SJCRH30 (cell line): ENCODE measurements around the gene ADGRE2. TPM values are rescaled to one million over a fixed set of nuclear protein-coding genes. Genes with fewer than 3 reads are reported as not detected.
"Not testable (repeated sequence)": the region's sequence is repeated elsewhere in the genome, so short reads cannot be mapped to it uniquely, and the experiment has no call there.

Experiments
- DNase-seq, 2 experiments: peaks; one replicate each; pipeline ENCODE4 v3.0.0-alpha.2; 2015 to 2020
- H3K27ac ChIP-seq: fragments of 250-450 bp; sonication (Bioruptor Pico); 2 replicates; pipeline ENCODE4 v1.5.1; 2020; ENCODE audit warnings: mild to moderate bottlenecking, moderate library complexity
- H3K27me3 ChIP-seq: fragments of 250-450 bp; sonication (Bioruptor Pico); 2 replicates; pipeline ENCODE4 v1.5.1; 2020; ENCODE audit warnings: mild to moderate bottlenecking, moderate library complexity
- H3K36me3 ChIP-seq: fragments of 250-450 bp; sonication (Bioruptor Pico); 2 replicates; pipeline ENCODE4 v1.5.1; 2020; ENCODE audit warnings: mild to moderate bottlenecking, moderate library complexity
- H3K4me1 ChIP-seq: fragments of 250-450 bp; sonication (Bioruptor Pico); 2 replicates; pipeline ENCODE4 v1.5.1; 2020; ENCODE audit warnings: mild to moderate bottlenecking, moderate library complexity
- H3K4me3 ChIP-seq: fragments of 250-450 bp; sonication (Bioruptor Pico); 2 replicates; pipeline ENCODE4 v1.5.1; 2020; ENCODE audit warnings: mild to moderate bottlenecking, moderate library complexity
- H3K9me3 ChIP-seq: fragments of 250-450 bp; sonication (Bioruptor Pico); replicated peaks from 2 replicates; pipeline ENCODE4 v1.5.1; 2020; ENCODE audit warnings: mild to moderate bottlenecking, moderate library complexity
- total RNA-seq: library from RNA; depleted of rRNA; stranded (reverse); fragments of >200 nt; shearing (Covaris generic); gene quantifications from 2 replicates; pipeline ENCODE4 v1.2.3, GENCODE V29; 2014

Gene ADGRE2
- total RNA-seq, 1 experiment from 2014 or later: 0.85 TPM

DNA sequence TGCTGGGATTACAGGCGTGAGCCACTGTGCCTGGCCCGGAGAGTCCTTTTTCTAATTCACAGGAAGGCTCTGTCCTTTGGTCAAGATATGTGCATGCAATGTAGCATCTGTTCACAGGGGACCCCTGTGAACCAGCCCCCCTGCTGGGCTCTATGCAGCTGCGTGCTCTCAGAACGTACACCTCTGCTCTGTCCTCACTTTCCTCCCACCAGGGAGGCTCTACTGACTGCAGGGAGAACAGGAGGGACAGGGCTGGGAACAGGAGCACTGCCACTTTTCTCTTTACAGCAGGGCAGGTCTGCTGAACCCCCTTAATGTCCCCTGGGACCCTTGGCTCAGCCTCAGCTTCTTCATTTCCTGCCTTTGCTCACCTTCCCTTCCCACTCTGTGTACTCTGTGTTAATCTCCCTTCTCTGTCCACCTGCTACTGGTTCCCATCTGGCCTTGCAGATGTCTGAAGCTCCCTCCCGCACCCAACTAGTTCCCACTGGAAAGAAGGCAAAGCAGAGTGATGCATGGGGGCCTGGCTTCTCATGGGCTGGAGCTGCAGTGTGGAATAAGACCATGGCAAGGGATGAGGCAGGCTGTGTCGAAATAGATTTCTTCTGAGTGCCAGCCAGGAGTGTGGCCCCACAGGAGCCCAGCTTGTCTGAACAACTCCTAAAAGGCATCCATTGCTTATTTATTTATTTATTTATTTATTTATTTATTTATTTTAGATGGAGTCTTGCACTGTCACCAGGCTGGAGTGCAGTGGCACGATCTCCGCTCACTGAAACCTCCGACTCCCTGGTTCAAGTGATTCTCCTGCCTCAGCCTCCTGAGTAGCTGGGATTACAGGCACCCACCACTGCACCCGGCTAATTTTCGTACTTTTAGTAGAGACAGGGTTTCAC is 7.2 kb downstream of the ADGRE2 start:
- no peaks in the 10 kb centered on the region for H3K4me1 ChIP-seq
- H3K9me3 ChIP-seq: no peaks in the 10 kb centered on the region
- no peak overlapping the region for H3K27ac ChIP-seq
- H3K4me3 ChIP-seq: no peak overlapping the region
- peaks cover 9% of the 10 kb centered on the region; the same call in 1 of the 2 replicates for H3K27me3 ChIP-seq
- no peaks in the 10 kb centered on the region for H3K36me3 ChIP-seq
- DNase-seq: no peak

DNA sequence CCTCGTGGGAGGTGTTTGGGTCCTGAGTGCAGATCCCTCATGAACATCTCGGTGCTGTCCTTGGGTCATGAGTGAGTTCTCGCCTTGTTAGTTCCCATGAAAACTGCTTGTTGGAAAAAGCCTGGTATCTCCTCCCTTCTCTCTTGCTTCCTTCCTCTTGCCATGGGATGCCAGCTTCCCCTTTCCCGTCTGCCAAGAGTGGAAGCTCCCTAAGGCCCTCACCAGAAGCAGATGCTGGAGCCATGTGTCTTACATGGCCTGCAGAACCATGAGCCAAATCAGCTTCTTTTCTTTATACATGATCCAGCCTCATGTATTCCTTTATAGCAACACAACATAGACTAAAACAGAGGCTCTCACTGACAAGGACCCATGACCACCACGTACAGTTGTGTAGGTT is 8.2 kb downstream of the ADGRE2 start:
- DNase-seq: no peak

DNA sequence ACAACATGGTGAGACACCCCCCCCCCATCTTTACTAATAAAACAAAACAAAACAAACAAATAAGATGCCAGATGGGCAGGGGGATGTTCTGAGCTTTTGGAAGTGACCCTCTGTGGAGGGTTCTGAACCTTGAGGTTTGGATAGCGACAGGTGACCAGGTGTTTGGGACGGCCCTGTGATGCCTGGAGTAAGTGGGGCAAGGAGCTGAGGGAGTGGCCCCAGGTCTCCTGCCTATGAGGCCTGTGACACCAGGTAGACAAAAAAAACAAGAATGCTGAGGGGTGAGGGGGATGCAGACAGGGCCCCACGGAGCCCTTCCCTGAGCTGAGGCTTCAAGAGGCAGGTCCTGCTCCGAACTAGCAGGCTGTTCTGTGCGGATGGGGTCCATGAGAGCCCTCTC is 9.2 kb downstream of the ADGRE2 start:
- Histone ChIP-seq H3K27me3 (no peaks in the 10 kb centered on the region), H3K4me1 (no peaks in the 10 kb centered on the region)
- no peak for DNase-seq

More for the DNA sequence above, 8.2 kb downstream of the ADGRE2 start:
- H3K9me3 ChIP-seq: no peaks in the 10 kb centered on the region
- no peak overlapping the region for H3K27ac ChIP-seq
- H3K4me3 ChIP-seq: no peak overlapping the region
- no peaks in the 10 kb centered on the region for H3K36me3 ChIP-seq
- 0 out of 2 replicates have a peak, but pooled peaks cover 2% of the 10 kb centered on the region for H3K27me3 ChIP-seq
- no peaks in the 10 kb centered on the region for H3K4me1 ChIP-seq

DNA sequence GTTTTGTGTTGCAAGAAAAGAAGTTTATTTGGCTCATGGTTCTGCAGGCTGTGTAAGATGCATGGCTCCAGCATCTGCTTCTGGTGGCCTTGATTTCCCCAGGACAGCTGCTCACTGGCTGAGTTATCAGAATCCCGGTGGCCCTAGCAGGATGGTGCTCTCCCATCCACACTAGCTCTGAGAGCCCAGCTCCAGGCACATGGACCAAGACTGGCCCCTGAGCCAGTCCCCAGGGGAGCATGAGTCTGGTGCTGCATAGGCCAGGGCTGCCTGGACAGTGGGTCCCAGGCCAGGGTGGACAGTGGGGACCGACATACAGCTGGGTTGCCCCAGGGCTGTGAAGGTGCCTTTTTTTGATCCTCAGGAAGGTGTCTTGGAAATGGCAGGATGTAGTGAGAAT is 10.4 kb downstream of the ADGRE2 start:
- Histone ChIP-seq H3K27ac (no peak overlapping the region), H3K9me3 (no peaks in the 10 kb centered on the region), H3K4me3 (no peak overlapping the region), H3K36me3 (no peaks in the 10 kb centered on the region), H3K27me3 (no peaks in the 10 kb centered on the region), H3K4me1 (no peaks in the 10 kb centered on the region)
- DNase-seq: no peak

More for the DNA sequence above, 9.2 kb downstream of the ADGRE2 start:
- Histone ChIP-seq H3K27ac (no peak overlapping the region), H3K36me3 (no peaks in the 10 kb centered on the region), H3K9me3 (no peaks in the 10 kb centered on the region), H3K4me3 (no peak overlapping the region)

DNA sequence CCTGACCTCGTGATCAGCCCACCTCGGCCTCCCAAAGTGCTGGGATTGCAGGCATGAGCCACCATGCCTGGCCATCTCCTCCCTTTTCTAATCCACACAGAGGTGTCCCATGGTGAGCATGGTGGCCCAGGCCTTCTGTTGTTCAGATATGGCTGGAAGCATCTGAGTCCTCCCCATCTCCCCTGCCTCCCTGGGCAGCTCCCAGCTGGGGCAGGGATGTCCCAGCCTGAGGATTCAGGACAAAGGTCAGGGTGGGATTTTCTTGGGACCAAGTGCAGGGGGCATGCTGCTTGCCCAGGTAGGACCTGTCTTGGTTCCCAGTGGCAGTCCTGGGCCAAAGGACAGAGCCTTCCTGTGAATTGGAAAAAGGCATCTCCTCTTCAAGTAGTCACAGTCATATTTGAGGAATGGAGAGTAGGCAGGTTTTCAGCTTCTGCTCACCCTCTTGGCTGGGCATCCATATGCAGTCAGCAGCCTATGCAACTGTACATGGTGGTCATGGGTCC is 10.8 kb downstream of the ADGRE2 start:
- Histone ChIP-seq H3K27me3 (no peaks in the 10 kb centered on the region), H3K27ac (no peak overlapping the region), H3K4me3 (no peak overlapping the region), H3K4me1 (no peaks in the 10 kb centered on the region), H3K9me3 (no peaks in the 10 kb centered on the region), H3K36me3 (no peaks in the 10 kb centered on the region)
- DNase-seq: no peak

DNA sequence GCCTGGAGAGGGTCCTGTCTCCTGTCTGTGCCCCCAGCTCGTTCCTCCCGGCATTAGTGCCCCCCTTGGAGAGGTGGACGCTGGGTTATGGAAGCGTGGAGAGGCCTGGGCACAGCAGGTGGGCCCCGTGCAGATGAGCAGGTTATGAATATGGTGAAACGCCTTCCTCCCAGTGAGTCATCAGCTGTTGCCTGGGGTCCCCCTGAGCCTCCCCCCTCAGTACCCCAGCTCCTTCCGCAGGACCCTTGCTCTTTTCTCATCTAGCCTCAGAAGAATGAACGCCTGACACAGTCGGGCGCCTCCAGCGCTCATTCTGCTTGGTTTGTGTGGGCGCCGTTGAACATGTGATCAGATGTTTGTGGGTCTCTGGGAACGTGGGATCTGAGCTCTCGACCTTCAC is 12.5 kb downstream of the ADGRE2 start:
- not testable (repeated sequence) for H3K27me3 ChIP-seq, H3K27ac ChIP-seq, H3K4me1 ChIP-seq, H3K9me3 ChIP-seq, H3K4me3 ChIP-seq, DNase-seq, H3K36me3 ChIP-seq

DNA sequence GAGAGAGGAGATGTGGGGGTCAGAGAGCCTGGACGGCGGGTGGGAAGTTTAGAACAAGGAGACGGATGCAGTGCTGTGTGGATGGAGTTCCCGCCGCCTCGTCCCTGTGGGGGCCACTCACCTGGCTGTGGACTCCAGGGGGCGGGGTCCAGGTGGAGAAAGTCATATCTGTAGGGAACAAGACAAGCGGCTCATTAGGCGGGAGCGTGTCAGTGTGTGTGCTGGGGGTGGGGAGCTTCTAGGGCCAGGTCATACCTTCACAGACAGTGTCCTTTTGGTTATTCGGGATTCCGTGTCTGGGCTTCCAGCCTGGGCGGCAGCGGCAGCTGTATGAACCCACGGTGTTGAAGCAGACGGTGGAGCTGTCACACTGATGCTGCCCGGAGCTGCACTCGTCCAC is 13.0 kb downstream of the ADGRE2 start:
- H3K9me3 ChIP-seq, DNase-seq, H3K36me3 ChIP-seq, H3K27ac ChIP-seq, H3K27me3 ChIP-seq, H3K4me3 ChIP-seq, H3K4me1 ChIP-seq: not testable (repeated sequence)

DNA sequence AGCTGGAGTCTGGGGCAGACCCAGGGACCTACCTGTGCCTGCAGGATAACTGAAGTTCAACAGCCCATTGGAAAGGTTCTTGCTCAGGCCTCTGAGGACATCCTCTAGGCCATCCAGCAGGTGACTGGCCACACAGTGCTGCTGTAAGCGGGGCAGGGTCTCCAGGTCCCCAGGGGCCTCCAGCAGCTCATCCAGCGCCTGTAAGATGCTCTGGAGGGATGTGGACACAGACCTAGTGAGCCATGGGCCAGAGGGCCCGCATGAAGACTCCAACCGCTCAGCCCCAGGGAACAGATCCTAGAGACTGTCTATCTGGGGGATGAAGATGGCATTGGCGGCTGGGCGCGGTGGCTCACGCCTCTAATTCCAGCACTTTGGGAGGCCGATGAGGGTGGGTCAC is 14.0 kb downstream of the ADGRE2 start:
- no peak overlapping the region for H3K4me3 ChIP-seq
- H3K36me3 ChIP-seq: 0 out of 2 replicates have a peak, but pooled peaks cover 4% of the 10 kb centered on the region
- peaks cover 6% of the 10 kb centered on the region; the same call in 1 of the 2 replicates for H3K9me3 ChIP-seq
- H3K27ac ChIP-seq: no peak overlapping the region
- H3K4me1 ChIP-seq: no peaks in the 10 kb centered on the region
- no peaks in the 10 kb centered on the region for H3K27me3 ChIP-seq
- no peak for DNase-seq

DNA sequence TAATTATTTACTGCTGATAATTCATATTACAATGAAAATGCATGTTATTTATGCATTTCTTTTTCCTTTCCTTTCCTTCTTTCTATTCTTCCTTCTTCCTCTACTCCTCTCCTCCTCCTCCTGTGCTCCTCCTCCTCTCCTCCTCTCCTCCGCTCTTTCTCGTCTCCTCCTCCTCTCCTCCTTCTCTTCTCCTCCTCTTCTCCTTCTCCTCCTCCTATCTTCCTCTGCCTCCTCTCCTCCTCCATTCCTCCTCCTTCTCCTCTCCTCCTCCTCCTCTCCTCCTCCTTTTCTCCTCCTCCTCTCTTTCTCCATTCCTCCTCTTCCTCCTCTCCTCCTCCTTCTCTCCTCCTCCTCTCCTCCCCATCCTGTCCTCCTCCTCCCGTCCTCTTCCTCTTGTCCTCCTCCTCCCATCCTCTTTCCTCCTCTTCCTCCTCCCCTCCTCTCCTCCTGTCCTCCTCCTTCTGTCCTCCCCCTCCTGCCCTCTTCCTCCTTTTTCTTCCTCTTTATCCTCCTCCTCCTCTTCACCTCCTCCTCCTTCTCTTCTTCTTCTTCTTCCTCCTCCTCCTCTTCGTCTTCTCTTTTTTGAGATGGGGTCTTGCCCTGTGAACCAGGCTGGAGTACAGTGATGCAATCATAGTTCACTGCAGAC is 14.7 kb downstream of the ADGRE2 start:
- H3K27ac ChIP-seq: no peak overlapping the region
- H3K4me1 ChIP-seq: no peaks in the 10 kb centered on the region
- peaks cover 6% of the 10 kb centered on the region; the same call in 1 of the 2 replicates for H3K9me3 ChIP-seq
- H3K36me3 ChIP-seq: 0 out of 2 replicates have a peak, but pooled peaks cover 4% of the 10 kb centered on the region
- no peak for DNase-seq
- H3K27me3 ChIP-seq: no peaks in the 10 kb centered on the region
- no peak overlapping the region for H3K4me3 ChIP-seq

DNA sequence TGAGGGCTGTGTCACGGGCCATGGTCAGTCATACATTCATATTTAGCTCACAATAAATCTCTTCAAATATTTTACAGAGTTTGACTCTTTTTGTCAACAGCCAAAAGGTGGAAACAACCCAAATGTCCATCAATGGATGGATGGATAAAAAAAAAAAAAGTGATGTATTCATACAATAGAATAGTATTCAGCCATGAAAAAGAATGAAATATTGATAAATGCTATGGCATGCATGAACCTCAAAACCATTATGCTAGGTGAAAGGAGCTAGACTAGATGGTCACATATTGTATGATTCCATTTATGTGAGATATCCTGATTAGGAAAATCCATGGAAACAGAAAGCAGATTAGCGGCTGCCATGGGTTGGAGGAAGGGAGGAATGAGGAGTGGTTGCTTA is 16.2 kb downstream of the ADGRE2 start:
- 0 out of 2 replicates have a peak, but pooled peaks cover 4% of the 10 kb centered on the region for H3K36me3 ChIP-seq
- H3K27ac ChIP-seq: no peak overlapping the region
- no peak for DNase-seq
- no peaks in the 10 kb centered on the region for H3K27me3 ChIP-seq
- H3K4me1 ChIP-seq: no peaks in the 10 kb centered on the region
- H3K9me3 ChIP-seq: peaks cover 6% of the 10 kb centered on the region; the same call in 1 of the 2 replicates
- no peak overlapping the region for H3K4me3 ChIP-seq

DNA sequence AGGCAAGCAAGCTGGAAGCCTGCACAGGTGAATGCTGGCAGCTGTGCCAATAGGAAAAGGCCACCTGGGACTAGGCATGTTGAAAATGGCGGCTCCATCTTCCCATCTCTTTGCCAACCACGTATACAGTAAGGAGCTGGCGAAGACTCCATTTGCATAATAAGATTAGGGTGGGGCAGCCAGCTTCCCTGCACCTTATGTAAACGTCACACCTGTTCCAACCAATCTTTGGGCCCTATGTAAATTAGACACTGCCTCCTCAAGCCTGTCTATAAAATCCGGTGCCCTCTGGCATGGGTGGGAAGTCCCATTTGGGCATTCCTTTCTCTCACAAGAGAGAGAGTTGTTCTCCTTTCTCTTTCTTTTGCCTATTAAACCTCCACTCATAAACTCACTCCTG is 16.8 kb downstream of the ADGRE2 start:
- Histone ChIP-seq H3K36me3 (0 out of 2 replicates have a peak, but pooled peaks cover 4% of the 10 kb centered on the region), H3K4me3 (no peak overlapping the region), H3K9me3 (peaks cover 6% of the 10 kb centered on the region; the same call in 1 of the 2 replicates), H3K4me1 (no peaks in the 10 kb centered on the region), H3K27ac (no peak overlapping the region), H3K27me3 (no peaks in the 10 kb centered on the region)
- DNase-seq: no peak

DNA sequence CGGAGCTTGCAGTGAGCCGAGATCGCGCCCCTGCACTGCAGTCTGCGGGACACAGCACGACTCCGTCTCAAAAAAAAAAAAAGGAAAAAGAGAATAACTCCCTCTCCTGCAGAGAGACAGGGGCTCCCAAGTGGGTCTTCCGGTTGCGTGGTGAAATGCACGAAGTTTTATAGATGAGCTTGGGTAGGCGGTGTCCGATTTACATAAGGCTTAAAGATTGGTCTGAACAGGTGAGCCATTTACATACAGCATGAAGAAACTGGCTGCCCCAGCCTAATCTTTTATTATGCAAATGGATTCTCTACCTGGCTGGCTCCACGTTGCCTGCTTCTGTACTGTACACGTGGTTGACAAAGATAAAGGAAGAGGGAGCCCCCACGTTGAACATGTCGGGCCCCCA is 19.5 kb downstream of the ADGRE2 start:
- H3K36me3 ChIP-seq: 0 out of 2 replicates have a peak, but pooled peaks cover 4% of the 10 kb centered on the region
- no peak overlapping the region for H3K4me3 ChIP-seq
- H3K9me3 ChIP-seq: peaks cover 6% of the 10 kb centered on the region; the same call in 1 of the 2 replicates
- no peaks in the 10 kb centered on the region; the same call in 1 of the 2 replicates for H3K27me3 ChIP-seq
- no peaks in the 10 kb centered on the region for H3K4me1 ChIP-seq
- no peak for DNase-seq
- H3K27ac ChIP-seq: no peak overlapping the region

DNA sequence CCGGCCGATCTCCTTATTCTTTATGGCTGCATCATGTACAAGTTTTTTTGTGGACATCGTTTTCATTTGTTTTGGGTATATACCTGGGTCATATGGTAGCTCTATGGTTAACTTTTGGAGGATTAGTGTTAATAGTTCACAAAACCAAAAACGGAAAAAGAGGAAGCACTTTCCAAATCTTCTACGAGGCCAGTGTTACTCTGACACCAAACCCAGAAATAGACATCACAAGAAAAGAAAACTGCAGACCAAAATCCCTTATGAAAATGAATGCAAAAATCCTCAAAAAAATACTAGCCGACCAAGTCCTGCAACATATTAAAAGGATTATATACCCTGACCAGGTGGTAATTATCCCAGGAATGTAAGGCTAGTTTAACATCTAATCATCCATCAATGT is 29.8 kb downstream of the ADGRE2 start:
- Histone ChIP-seq H3K9me3 (no peaks in the 10 kb centered on the region), H3K27me3 (no peaks in the 10 kb centered on the region), H3K4me1 (no peaks in the 10 kb centered on the region), H3K36me3 (no peaks in the 10 kb centered on the region), H3K27ac (no peak overlapping the region), H3K4me3 (no peak overlapping the region)
- no peak for DNase-seq

DNA sequence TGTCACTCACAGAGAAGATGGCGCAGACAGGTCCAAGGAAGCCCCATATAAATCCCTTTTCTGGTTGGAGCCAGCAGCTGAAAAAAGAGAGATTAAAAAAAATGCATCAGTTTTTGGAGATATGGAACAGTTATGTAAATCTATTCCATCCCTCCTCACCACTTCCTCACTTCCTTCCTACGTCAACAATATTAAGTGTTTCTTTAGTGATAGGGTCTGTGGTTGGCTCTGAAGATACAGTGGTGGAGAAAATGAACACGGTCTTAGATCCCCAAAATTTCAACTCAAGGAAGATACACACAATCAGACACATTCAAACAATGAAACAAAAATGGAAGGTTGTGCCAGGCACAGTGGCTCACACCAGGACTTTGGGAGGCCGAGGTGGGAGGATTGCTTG is 31.5 kb downstream of the ADGRE2 start:
- Histone ChIP-seq H3K9me3 (no peaks in the 10 kb centered on the region), H3K4me3 (no peak overlapping the region), H3K27me3 (no peaks in the 10 kb centered on the region), H3K36me3 (no peaks in the 10 kb centered on the region), H3K27ac (no peak overlapping the region), H3K4me1 (no peaks in the 10 kb centered on the region)
- no peak for DNase-seq

DNA sequence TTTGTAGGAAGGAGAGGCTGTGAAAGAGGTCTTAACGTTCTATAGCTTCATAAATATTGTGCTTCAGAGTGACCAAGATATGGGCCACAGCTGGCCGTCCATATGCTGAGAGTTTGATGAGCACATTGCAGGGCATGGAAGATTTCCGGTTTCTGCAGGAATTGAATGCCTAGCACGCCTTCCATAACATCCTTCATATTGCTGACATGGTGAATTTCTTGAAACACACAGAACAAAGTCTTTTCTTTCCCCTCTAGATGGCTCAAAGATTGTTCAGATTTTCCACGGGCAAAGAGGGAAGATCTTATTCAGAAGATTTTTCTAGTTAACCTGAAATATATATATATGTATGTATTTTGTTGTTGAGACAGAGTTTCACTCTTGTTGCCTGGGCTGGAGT is 42.4 kb downstream of the ADGRE2 start:
- Histone ChIP-seq H3K4me3 (no peak overlapping the region), H3K4me1 (0 out of 2 replicates have a peak, but pooled peaks cover 4% of the 10 kb centered on the region), H3K36me3 (no peaks in the 10 kb centered on the region), H3K9me3 (peaks cover 25% of the 10 kb centered on the region), H3K27ac (no peak overlapping the region), H3K27me3 (no peaks in the 10 kb centered on the region; the same call in 1 of the 2 replicates)
- no peak for DNase-seq
